GM12873 (cell line): ENCODE measurements around the gene CYB5B.

Experiments used
- CTCF ChIP-seq: IDR thresholded peaks from 2 replicates; pipeline ENCODE4 v1.5.1; 2012; ENCODE audit warnings: low read depth, mild to moderate bottlenecking, moderate library complexity, low read length, control low read depth; ENCODE audit not compliant: insufficient read depth; ENCODE audit errors: missing control alignments

CYB5B gene

GRCh38 chr16:69404275-69404805 lies 20.1 kb upstream of the CYB5B start:
- no peak for TF ChIP-seq CTCF

GRCh38 chr16:69405326-69405725 lies 19.1 kb upstream of the CYB5B start:
- TF ChIP-seq CTCF = no peak

GRCh38 chr16:69405757-69406156 lies 18.7 kb upstream of the CYB5B start:
- no peak for TF ChIP-seq CTCF

GRCh38 chr16:69406780-69407331 lies 17.6 kb upstream of the CYB5B start:
- no peak for TF ChIP-seq CTCF

- no peak for TF ChIP-seq CTCF
Measured at GRCh38 chr16:69407702-69408323, 16.6 kb upstream of the CYB5B start.

- no peak for TF ChIP-seq CTCF
Measured at GRCh38 chr16:69408475-69408874, 15.9 kb upstream of the CYB5B start.

GRCh38 chr16:69410219-69410990 lies 14.0 kb upstream of the CYB5B start:
- no peak for TF ChIP-seq CTCF
